Type B pancreatic cell (in vitro differentiated cells): Measurements from ENCODE around the gene ERVMER34-1. TPM values are rescaled to one million over a fixed set of nuclear protein-coding genes. Genes with fewer than 3 reads are reported as not detected.
A peak's percentile ranks its signal among the peaks of the same experiment; 100 is the strongest.

Experiments
- DNase-seq: peaks from one replicate; pipeline ENCODE4 v3.0.0; 2021; ENCODE audit warnings: mixed read lengths; ENCODE audit not compliant: unreplicated experiment; ENCODE audit errors: extremely low spot score
- H3K27ac Mint-ChIP-seq: 2 replicates; pipeline ENCODE4 v1.8.0; 2021; ENCODE audit warnings: mild to moderate bottlenecking, mixed read lengths
- H3K27me3 Mint-ChIP-seq: 2 replicates; pipeline ENCODE4 v1.8.0; 2021; ENCODE audit warnings: mixed read lengths
- H3K36me3 Mint-ChIP-seq: 2 replicates; pipeline ENCODE4 v1.8.0; 2021; ENCODE audit warnings: mixed read lengths
- H3K4me1 Mint-ChIP-seq: one replicate; pipeline ENCODE4 v1.8.0; 2021; ENCODE audit warnings: mixed read lengths; ENCODE audit not compliant: unreplicated experiment
- H3K4me3 Mint-ChIP-seq: 2 replicates; pipeline ENCODE4 v1.8.0; 2021; ENCODE audit warnings: mild to moderate bottlenecking, mixed read lengths
- H3K9me3 Mint-ChIP-seq: 2 replicates; pipeline ENCODE4 v1.8.0; 2021; ENCODE audit warnings: mixed read lengths
- total RNA-seq: library from RNA; stranded (reverse); gene quantifications from 2 replicates; pipeline ENCODE4 v1.2.1, GENCODE V29; 2021; ENCODE audit warnings: low replicate concordance
- TF ChIP-seq, protein P1 (sequence below): fragments of 200-600 bp; sonication (generic); conservative IDR thresholded peaks from 2 replicates; pipeline ENCODE4 v1.5.0; 2021; ENCODE audit warnings: antibody characterized with exemption, mild to moderate bottlenecking

Gene ERVMER34-1
- total RNA-seq, 1 donor from 2014 or later = 3.9 TPM

DNA sequence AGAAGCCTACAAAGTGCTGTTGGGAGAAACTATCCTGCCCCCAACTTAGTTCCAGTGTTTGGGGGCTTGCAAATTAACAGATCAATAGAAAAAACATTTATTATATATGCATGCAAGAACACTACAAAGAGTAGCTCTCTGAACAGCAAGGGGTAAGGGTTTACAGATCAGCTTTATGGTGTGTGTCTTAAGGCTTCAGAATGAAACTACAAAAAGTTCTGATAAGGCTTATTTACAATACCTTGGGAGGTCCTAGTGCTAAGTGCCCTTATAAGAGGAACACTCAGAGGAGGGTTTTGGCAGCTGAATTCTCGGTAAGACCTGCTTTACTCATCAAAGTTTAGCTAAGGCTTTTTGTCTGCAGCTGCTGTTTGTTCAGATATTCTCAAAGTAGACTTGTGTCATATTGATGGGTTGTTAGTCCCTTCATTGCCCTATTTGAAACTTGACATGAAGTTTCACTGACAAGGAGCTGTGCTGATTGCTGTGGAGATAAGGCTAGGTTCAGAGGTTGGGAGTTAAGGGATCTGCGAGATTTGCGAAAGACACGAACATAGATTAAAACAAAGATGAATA, 7.7 kb downstream of the ERVMER34-1 start:
- no peaks in the 10 kb centered on the region for H3K36me3 Mint-ChIP-seq
- no peak overlapping the region for H3K27ac Mint-ChIP-seq
- DNase-seq = no peak
- TF ChIP-seq, protein P1, sequence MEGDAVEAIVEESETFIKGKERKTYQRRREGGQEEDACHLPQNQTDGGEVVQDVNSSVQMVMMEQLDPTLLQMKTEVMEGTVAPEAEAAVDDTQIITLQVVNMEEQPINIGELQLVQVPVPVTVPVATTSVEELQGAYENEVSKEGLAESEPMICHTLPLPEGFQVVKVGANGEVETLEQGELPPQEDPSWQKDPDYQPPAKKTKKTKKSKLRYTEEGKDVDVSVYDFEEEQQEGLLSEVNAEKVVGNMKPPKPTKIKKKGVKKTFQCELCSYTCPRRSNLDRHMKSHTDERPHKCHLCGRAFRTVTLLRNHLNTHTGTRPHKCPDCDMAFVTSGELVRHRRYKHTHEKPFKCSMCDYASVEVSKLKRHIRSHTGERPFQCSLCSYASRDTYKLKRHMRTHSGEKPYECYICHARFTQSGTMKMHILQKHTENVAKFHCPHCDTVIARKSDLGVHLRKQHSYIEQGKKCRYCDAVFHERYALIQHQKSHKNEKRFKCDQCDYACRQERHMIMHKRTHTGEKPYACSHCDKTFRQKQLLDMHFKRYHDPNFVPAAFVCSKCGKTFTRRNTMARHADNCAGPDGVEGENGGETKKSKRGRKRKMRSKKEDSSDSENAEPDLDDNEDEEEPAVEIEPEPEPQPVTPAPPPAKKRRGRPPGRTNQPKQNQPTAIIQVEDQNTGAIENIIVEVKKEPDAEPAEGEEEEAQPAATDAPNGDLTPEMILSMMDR = no peak
- H3K27me3 Mint-ChIP-seq = peaks cover 1% of the 10 kb centered on the region
- H3K4me1 Mint-ChIP-seq = no peaks in the 10 kb centered on the region
- no peak overlapping the region for H3K4me3 Mint-ChIP-seq
- H3K9me3 Mint-ChIP-seq = no peaks in the 10 kb centered on the region

DNA sequence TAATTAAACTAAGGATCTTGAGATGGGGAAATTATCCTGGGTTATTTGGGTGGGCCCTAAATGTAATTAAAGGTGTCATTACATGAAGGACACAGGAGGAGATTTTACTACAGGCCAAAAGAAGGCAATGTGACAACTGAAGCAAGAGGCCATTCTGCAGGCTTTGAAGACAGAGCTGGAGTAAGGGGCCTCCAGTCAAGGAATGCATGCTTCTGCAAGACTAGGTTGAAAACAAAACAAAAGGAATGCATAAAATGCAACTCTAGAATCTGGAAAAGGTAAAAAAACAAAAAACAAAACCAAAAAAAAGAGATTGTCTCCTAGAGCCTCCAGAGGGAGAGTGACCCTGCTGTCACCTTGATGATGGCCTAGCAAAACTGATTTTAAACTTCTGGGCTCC, 21.6 kb downstream of the ERVMER34-1 start:
- Mint-ChIP-seq H3K9me3 (no peaks in the 10 kb centered on the region), H3K4me1 (no peaks in the 10 kb centered on the region), H3K36me3 (no peaks in the 10 kb centered on the region), H3K27ac (no peak overlapping the region), H3K4me3 (no peak overlapping the region), H3K27me3 (no peaks in the 10 kb centered on the region)
- DNase-seq = no peak
- TF ChIP-seq, protein P1 = no peak

DNA sequence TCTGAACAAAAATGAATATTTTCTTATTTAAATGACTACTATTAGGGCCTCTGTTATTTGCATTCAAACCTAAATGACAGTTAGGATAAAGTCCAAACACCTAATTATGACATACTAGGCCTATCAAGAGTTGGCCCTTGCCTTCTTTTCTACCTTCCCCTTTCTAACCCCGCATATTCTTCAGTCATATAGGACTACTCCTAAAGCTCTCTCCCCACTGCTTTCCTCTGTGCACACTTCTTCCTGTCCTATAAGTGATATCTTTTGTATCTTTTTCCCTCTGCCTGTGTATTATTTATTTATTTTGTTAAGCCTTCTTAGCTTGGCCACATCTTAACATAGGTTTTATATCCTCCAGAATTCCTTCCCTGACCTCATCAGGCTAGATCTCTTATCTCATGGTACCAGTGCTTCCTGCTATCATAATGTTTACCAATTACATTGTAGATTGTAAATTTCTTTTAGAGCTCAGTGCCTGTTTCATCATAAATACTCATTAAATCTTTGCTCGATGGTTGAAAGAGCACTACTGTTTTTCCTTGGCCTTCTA, 22.5 kb downstream of the ERVMER34-1 start:
- no peaks in the 10 kb centered on the region for H3K4me1 Mint-ChIP-seq
- H3K4me3 Mint-ChIP-seq = no peak overlapping the region
- TF ChIP-seq, protein P1 = no peak
- no peak overlapping the region for H3K27ac Mint-ChIP-seq
- DNase-seq = no peak
- H3K9me3 Mint-ChIP-seq = no peaks in the 10 kb centered on the region
- H3K27me3 Mint-ChIP-seq = no peaks in the 10 kb centered on the region
- H3K36me3 Mint-ChIP-seq = no peaks in the 10 kb centered on the region

DNA sequence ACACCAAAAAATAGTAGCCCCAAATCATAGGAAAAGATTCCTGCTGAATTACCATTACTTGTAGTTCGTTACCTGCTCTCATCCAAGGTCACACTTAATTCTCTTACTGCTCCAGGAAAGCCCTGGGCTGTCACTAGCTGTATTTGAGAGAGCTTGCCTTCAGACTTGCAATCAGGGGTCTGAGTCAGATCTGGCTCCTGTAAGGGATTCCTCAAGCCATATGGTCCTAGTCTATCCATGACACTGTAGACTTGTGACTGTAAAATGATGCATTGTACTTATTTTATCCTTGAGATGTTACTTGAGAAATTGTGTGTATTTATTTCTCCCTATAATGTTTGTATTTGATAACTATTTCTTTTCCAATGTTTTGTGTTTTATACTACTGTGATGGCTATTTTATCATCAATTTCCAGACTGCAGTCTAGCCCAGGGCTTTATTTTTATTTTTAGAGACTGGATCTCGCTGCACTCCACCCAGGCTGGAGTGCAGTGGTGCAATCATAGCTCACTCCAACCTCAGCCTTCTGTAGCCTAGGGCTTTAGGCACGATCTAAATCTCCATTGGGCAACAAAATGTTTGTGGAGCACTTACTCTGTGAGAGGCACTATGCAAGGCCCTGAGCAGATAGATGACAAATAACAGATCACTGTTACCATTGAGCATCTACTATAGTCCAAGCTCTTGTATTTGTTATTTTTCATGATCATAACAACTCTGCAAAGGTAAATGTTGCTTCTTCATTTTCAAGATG, 24.2 kb downstream of the ERVMER34-1 start:
- TF ChIP-seq, protein P1 = no peak
- H3K9me3 Mint-ChIP-seq = no peaks in the 10 kb centered on the region
- no peak overlapping the region for H3K27ac Mint-ChIP-seq
- DNase-seq = no peak
- H3K4me1 Mint-ChIP-seq = peaks cover 5% of the 10 kb centered on the region
- H3K36me3 Mint-ChIP-seq = no peaks in the 10 kb centered on the region
- no peak overlapping the region for H3K4me3 Mint-ChIP-seq
- no peaks in the 10 kb centered on the region for H3K27me3 Mint-ChIP-seq

GRCh38 chr4:52721968-52722815, 29.0 kb downstream of the ERVMER34-1 start:
- peak overlapping the region; percentile 82 for H3K4me3 Mint-ChIP-seq
- TF ChIP-seq, protein P1 = no peak
- peaks cover 5% of the 10 kb centered on the region for H3K4me1 Mint-ChIP-seq
- peaks cover 6% of the 10 kb centered on the region for H3K36me3 Mint-ChIP-seq
- no peaks in the 10 kb centered on the region for H3K9me3 Mint-ChIP-seq
- DNase-seq = peak; percentile 90
- peak overlapping the region; percentile 74 for H3K27ac Mint-ChIP-seq
- H3K27me3 Mint-ChIP-seq = no peaks in the 10 kb centered on the region
